ENCODE measurements around the gene TTC7B. TPM values are rescaled to one million over a fixed set of nuclear protein-coding genes. Genes with fewer than 3 reads are reported as not detected.

TTC7B gene
- total and polyA plus RNA-seq, 2 of the 8 experiments (the other 6 are each of a cell fraction or from before 2014, with no cell fraction given): 23.7 to 34.0 TPM

DNA sequence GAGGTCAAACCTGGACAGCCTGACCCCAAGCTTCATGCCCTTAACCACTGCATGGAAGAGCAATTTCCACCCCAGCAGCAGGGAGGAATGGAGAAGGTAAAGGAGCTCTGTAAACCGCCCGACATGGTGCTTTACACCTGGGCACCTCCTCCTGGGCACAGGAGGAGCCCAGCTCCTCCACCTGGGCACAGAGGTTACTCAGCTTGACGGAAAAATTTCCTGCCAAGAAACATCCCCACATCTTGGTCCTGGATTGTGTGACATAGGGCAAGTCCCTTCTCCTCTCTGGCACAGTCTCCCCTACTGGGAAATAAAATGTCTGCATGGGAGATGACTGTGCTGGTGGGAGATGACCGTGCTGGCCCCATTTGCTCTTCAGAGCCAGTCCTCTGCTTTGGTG, 40.8 kb downstream of the TTC7B start:
- Histone ChIP-seq H2AFZ (ENCODE audit: low read length) (no peak overlapping the region), H3K23ac (ENCODE audit: insufficient read length) (no peak overlapping the region), H3K4me2 (ENCODE audit: insufficient read depth in 1 of 2, low read depth in 2 of 2, low read length in 2 of 2) (no peak overlapping the region), H3K27ac (ENCODE audit: low read depth, low read length) (no peak overlapping the region), H4K20me1 (replicated peaks in 1 of 2; ENCODE audit: control insufficient read depth in 1 of 2, insufficient read depth in 2 of 2, low read length in 2 of 2) (no peaks in the 10 kb centered on the region), H2AK5ac (ENCODE audit: low read depth, low read length) (no peak overlapping the region), H3K14ac (ENCODE audit: insufficient read length) (no peak overlapping the region), H2BK5ac (ENCODE audit: low read depth, low read length) (no peak overlapping the region), H3K56ac (replicated peaks; ENCODE audit: insufficient read length, low read depth, low read length) (no peak overlapping the region), H2BK20ac (ENCODE audit: low read length) (no peak overlapping the region), H2BK12ac (ENCODE audit: low read depth, low read length) (no peak overlapping the region), H3K4me3 (ENCODE audit: extremely low read depth in 1 of 4, insufficient read depth in 2 of 4, low read depth in 3 of 4, low read length in 4 of 4) (no peak overlapping the region), H3K27me3 (replicated peaks in 1 of 4; ENCODE audit: control insufficient read depth in 3 of 4, extremely low read depth in 1 of 4, insufficient read depth in 3 of 4, low read length in 3 of 4) (no peaks in the 10 kb centered on the region), H4K91ac (replicated peaks; ENCODE audit: insufficient read length, low read length) (no peak overlapping the region), H2BK15ac (ENCODE audit: low read length) (no peak overlapping the region), H4K5ac (ENCODE audit: insufficient read length, low read depth, low read length) (no peak overlapping the region), H3K36me3 (ENCODE audit: control insufficient read depth in 2 of 4, insufficient read depth in 4 of 4, low read length in 3 of 4) (no peaks in the 10 kb centered on the region), H2BK120ac (replicated peaks; ENCODE audit: low read depth, low read length) (no peak overlapping the region), H3K4me1 (replicated peaks in 1 of 4; ENCODE audit: control insufficient read depth in 3 of 4, insufficient read depth in 4 of 4, low read length in 3 of 4) (no peaks in the 10 kb centered on the region; a peak in 1 of 7 replicates), H4K8ac (ENCODE audit: extremely low read depth, insufficient read depth, low read length) (no peak overlapping the region), H3K9ac (replicated peaks in 1 of 4; ENCODE audit: extremely low read depth in 1 of 4, low read depth in 3 of 4, low read length in 3 of 4) (no peak overlapping the region), H3K9me3 (ENCODE audit: insufficient read depth in 2 of 2, low read depth in 1 of 2, low read length in 1 of 2) (no peaks in the 10 kb centered on the region), H3K4ac (replicated peaks; ENCODE audit: insufficient read length, low read depth, low read length) (no peak overlapping the region), H3K18ac (ENCODE audit: extremely low read depth, low read length) (no peak overlapping the region), H3K79me1 (ENCODE audit: low read depth, low read length) (no peaks in the 10 kb centered on the region), H3K23me2 (ENCODE audit: low read depth, low read length) (no peaks in the 10 kb centered on the region), H3K79me2 (ENCODE audit: control insufficient read depth in 1 of 2, insufficient read depth in 2 of 2, low read length in 2 of 2) (no peaks in the 10 kb centered on the region)
- FAIRE-seq (no peak), DNase-seq (ENCODE audit: low read depth in 1 of 2, low spot score in 2 of 2) (no peak)
- TF ChIP-seq GTF2F1 (IDR thresholded peaks at IDR 0.05; ENCODE audit: borderline replicate concordance, low read depth, low read length) (no peak), KDM1A (IDR thresholded peaks at IDR 0.05; ENCODE audit: borderline replicate concordance, low read length) (no peak), RNF2 (IDR thresholded peaks at IDR 0.05; ENCODE audit: borderline replicate concordance, low read depth, low read length, missing control alignments, poor library complexity, severe bottlenecking) (no peak), TBP (IDR thresholded peaks at IDR 0.05; ENCODE audit: low read depth, low read length) (no peak), SIX5 (IDR thresholded peaks at IDR 0.05; ENCODE audit: low read depth, low read length) (no peak)
- POLR2A ChIA-PET (ENCODE audit: partially characterized antibody): no interaction called here
- CTCF ChIA-PET (ENCODE audit: partially characterized antibody): interaction anchor here (0.8 to 1.7 kb wide), 3 partner anchors 10 to 466 kb away, joined by 3 to 6 read pairs (median 5); no protein-coding TSS in a partner anchor
- 86% methylated on average over 4 of the region's 4 CpGs; no CpG with 5 or more reads in 1 of the 2 experiments for WGBS, 2 experiments (ENCODE audit: extremely low coverage in 1 of 2, insufficient coverage in 1 of 2, insufficient read length in 1 of 2, insufficient replicate concordance in 2 of 2, low coverage in 1 of 2, low lambda C conversion rate in 2 of 2, missing lambda C conversion rate in 1 of 2)
